HuH-7 (cell line): Measurements from ENCODE around the gene CDCA5.

Source experiments
- DNase-seq: peaks from one replicate; pipeline ENCODE4 v3.0.0; 2011; ENCODE audit warnings: low spot score

The CDCA5 gene

GRCh38 chr11:65107078-65107477, 23.2 kb upstream of the CDCA5 start:
- DNase-seq = no peak

- DNase-seq = no peak
Measured at GRCh38 chr11:65104628-65105027, 20.8 kb upstream of the CDCA5 start.

- DNase-seq = no peak
Measured at GRCh38 chr11:65103476-65103875, 19.6 kb upstream of the CDCA5 start.

GRCh38 chr11:65102142-65103095, 18.6 kb upstream of the CDCA5 start:
- DNase-seq = no peak

- no peak for DNase-seq
Measured at GRCh38 chr11:65100674-65101350, 17.0 kb upstream of the CDCA5 start.

- no peak for DNase-seq
Measured at GRCh38 chr11:65096926-65097325, 13.1 kb upstream of the CDCA5 start.

GRCh38 chr11:65095974-65096806, 12.3 kb upstream of the CDCA5 start, which contains the start of gene VPS51:
Gene VPS51, plus strand, starts transcription at chr11:65096214. Its CDS starts 37 bp downstream, at chr11:65096251.
- DNase-seq = peak; percentile 92

- no peak for DNase-seq
Measured at GRCh38 chr11:65095427-65095826, 11.6 kb upstream of the CDCA5 start.

- DNase-seq = no peak
Measured at GRCh38 chr11:65090628-65091027, 6.8 kb upstream of the CDCA5 start.

- no peak for DNase-seq
Measured at GRCh38 chr11:65089621-65090020, 5.8 kb upstream of the CDCA5 start.

- no peak for DNase-seq
Measured at GRCh38 chr11:65087827-65088226, 4.0 kb upstream of the CDCA5 start.

GRCh38 chr11:65087216-65087615, 3.4 kb upstream of the CDCA5 start:
- DNase-seq = no peak

- no peak for DNase-seq
Measured at GRCh38 chr11:65086809-65087208, 3.0 kb upstream of the CDCA5 start.

- no peak for DNase-seq
Measured at GRCh38 chr11:65085446-65085845, 1.6 kb upstream of the CDCA5 start.

GRCh38 chr11:65084598-65085375, 947 bp upstream of the CDCA5 start:
- DNase-seq = no peak

- no peak for DNase-seq
Measured at GRCh38 chr11:65083134-65083833, 556 bp downstream of the CDCA5 start.

- DNase-seq = no peak
Measured at GRCh38 chr11:65078786-65079342, 5.0 kb downstream of the CDCA5 start.

- DNase-seq = peak; percentile 66
Measured at GRCh38 chr11:65078151-65078550, 5.7 kb downstream of the CDCA5 start.

- no peak for DNase-seq
Measured at GRCh38 chr11:65077451-65077850, 6.4 kb downstream of the CDCA5 start.

- DNase-seq = no peak
Measured at GRCh38 chr11:65072631-65072966, 11.2 kb downstream of the CDCA5 start.
